GM15510 (cell line): ENCODE data around the gene IQGAP1.

Experiments used
- POLR2A ChIP-seq: IDR thresholded peaks from 3 replicates; pipeline ENCODE4 v1.6.1; 2011; ENCODE audit warnings: borderline replicate concordance; ENCODE audit not compliant: insufficient read length; ENCODE audit errors: extremely low read depth

Gene IQGAP1

DNA sequence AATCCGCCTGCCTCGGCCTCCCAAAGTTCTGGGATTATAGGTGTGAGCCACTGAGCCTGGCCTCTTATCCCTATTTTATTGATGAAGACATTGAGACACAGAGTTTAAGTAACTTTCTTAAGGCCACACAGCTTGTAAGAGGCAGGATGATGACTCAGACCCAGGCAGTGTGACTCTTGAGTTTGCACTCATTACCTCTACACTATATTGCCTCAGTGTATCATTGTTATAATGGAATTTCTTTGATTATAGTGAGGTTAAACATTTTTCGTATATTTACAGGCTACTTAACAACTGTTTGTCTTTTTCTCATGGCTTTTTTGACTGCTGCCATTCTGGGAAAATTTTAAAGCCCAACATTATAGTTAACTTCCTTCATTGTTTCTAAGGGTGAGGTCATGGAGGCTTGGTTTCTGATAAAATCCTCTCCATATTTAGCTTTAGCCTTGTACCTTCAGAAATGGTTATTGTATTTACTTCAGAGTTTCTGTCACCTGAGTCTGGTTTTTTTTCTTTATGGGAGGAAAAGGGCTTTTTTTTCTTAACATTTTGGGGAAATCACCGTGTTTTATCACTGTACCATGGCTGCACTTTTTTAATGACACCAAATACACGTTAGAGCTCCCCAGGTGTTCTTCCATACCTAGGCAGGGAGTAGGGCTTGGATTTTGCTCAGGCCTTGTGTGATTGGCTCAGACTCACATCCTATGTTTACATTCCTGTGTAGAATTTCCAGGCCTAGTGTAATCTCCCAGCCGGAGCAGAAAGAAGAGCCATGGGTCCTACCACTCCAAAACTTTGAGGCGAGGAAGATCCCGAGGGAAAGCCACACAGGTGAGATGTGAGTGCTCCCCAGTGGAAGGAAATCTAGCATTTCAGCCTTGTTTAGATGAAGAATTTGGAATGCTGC, 29.7 kb upstream of the IQGAP1 start:
- no peak for TF ChIP-seq POLR2A

DNA sequence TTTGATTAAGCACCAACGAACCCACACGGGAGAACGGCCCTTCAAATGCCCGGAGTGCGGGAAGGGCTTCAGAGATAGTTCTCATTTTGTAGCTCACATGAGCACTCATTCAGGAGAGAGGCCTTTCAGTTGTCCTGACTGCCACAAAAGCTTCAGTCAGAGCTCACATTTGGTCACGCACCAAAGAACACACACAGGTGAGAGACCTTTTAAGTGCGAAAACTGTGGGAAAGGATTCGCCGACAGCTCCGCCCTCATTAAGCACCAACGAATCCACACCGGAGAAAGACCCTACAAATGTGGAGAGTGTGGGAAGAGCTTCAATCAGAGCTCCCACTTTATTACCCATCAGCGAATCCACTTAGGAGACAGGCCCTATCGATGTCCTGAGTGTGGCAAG, 27.3 kb upstream of the IQGAP1 start:
- no peak for TF ChIP-seq POLR2A

DNA sequence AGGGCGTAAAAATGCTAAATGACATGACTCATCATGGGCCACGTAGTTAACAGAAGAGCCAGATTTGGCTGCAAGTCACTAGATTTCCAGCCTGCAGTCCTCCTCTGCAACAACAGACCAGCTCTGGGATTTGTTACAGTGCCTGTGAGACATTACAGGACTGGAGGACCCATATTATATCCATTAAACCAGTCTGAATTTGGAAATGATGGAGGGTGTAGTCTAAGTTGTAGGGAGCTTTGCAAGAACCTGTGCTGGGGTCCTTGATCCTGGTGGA, 25.2 kb upstream of the IQGAP1 start:
- TF ChIP-seq POLR2A, result no peak

DNA sequence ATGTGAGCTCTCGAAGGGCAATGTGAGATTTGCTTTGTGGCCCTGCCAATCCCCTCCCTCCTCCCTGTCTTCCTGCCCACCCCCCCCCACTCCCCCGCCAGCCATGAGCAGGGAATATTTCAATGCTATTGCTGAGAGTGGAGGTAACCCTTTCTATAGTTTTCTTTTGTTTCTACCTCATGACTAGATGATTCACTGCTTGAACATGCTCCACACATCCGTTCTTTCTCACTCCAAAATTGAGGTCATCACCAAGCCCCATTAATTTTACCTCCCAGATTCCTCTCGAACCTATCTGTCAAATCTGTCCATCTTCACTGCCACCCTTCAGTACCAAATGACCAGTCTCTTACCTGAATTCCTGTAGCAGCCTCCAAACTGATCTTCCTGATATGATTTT, 23.8 kb upstream of the IQGAP1 start:
- TF ChIP-seq POLR2A, result no peak

DNA sequence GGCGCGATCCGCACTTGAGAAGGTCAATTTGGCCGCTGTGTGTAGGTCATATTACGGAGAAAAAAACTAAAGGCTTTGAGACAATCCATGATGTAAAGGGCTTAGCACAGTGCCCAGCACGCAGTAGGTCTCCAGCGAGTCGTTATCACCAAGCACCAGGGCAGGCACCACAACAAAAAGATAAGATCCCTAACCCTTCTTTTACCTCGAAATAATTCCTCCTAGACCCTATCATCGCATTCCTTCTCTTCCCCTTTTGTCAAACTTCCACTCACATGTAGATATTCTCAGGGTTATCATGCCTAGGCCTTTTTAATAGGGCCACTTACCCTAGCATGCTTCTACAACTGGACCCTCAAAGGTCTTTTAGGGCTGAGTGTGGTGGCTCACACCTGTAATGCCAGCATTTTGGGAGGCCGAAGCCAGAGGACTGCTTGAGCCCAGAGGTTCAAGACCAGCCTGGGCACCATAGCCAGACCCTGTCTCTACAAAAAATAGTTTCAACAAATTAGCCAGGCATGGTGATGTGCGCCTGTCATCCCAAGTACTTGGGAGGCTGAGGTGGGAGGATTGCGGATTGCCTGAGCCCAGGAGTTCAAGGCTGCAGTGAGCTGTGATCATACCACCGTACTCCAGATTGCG, 22.5 kb upstream of the IQGAP1 start:
- TF ChIP-seq POLR2A, result no peak

DNA sequence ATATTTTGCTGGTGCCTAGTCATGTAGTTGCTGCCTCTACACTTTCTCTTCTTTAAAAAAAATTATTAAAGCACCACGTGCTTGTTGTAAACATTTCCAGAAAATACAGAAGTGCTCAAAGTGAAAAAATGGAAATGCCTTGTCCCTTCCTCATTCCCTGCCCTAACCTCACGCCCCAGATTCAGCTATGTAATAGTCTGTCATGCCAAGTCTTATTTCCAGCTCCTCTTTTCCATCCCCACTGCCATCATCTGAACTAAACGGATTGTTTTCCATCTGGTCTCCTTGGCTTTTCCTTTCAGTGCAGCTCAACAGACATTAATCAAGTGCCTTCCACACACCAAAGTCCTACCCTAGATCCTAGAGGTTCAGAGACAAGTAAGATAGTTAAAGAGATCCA, 20.5 kb upstream of the IQGAP1 start:
- TF ChIP-seq POLR2A, result no peak

DNA sequence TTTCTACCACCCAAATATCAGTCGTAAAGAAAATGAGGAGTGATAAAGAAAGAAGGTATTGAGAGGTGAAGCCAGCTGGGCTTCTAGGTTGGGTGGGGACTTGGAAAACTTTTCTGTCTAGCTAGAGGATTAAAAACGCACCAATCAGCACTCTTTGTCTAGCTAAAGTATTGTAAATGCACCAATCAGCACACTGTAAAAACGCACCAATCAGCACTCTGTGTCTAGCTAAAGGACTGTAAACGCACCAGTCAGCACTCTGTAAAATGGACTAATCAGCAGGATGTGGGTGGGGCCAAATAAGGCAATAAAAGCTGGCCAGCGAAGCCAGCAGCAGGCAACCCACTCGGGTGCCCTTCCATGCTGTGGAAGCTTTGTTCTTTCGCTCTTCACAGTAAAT, 13.0 kb upstream of the IQGAP1 start:
- no peak for TF ChIP-seq POLR2A

DNA sequence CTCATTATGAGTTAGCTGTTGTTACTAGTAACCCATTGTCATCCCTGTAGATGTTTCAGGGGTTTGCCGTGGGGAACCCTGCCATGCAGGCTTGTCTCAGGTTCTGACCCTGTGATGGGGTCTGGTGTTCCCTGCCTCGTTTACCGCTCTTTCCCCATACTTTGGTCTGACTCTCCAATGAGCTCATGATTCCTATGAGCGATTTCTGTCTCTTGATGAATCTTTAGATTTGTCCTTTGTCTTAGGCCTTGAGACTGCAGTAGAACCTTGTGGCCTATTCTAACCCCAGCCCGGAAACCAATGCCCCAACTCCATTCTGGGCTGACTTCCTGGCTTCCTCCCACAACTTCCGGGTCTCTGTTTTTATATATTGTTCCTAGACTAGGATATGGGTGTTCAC, 11.3 kb upstream of the IQGAP1 start:
- TF ChIP-seq POLR2A, result no peak

DNA sequence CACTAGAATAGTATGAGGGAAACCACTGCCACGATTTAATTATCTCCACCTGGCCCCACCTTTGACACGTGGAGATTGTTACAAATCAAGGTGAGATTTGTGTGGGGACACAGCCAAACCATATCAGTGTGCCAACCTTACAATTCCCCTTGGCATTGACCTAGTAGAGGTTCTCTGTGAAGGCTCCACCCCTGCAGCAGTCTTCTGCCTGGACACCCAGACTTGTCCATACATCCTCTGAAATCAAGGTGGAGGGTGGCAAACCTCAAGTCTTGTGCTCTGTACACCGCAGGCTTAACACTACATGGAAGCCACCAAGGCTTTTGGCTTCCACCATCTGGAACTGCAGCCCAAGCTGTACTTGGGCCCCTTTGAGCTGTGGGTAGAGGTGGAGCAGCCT, 8.8 kb upstream of the IQGAP1 start:
- TF ChIP-seq POLR2A, result no peak

DNA sequence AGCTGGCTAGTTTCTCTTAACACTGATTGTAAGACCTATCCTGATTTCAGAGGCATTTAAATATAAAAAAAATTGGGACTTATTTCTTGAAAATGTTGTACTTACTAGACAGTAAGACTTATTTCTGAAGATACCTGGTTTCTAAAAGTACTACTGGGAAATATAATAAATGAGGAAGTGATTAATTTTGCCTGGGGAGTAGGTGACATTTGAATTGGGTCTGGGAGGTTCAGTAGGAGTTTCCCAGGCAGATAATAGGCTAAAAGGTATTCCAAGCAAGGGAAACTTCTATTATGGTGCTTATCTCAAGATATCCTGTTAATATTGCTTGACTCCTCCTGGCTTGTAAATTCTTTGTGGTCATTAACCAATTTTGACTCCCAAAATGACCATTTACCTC, 6.5 kb upstream of the IQGAP1 start:
- TF ChIP-seq POLR2A, result no peak

DNA sequence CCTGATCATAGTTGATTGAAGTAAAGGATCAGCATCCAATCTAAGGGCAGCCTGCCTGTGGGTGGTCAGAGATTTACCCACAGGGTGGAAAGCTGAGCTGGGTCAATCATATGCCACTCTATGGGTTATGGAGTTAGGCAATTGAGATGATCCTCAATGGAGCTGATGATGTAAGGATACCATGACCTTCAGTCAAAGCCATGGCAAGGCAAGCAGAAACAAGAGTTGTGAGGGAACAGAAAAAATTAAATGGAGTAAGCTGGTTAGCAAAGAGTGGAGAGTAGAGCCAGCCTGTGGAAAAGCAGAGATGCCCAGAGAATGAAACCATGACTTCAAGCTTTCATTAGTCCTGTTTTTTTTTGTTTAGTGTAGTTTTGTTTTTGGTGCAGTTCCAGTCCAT, 5.7 kb upstream of the IQGAP1 start:
- TF ChIP-seq POLR2A, result no peak

DNA sequence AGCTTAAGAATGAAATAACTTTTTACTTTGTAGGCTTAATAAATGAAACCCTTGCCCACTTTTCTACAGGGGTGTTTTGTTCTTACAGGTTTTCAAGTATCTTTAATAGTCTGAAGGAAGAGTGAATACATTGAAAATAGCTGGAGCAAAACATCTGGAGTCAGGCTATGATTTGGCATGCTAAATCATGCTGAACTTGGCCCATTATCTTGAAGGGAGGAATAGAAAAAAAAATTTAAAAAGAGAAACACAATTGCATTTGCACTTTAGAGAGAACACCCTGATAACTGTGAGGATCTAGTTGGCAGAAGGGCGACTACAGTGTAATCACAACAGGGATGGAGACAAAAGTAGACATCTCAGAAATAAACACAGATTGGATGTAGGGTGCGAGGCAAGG, 1.8 kb upstream of the IQGAP1 start:
- no peak for TF ChIP-seq POLR2A

DNA sequence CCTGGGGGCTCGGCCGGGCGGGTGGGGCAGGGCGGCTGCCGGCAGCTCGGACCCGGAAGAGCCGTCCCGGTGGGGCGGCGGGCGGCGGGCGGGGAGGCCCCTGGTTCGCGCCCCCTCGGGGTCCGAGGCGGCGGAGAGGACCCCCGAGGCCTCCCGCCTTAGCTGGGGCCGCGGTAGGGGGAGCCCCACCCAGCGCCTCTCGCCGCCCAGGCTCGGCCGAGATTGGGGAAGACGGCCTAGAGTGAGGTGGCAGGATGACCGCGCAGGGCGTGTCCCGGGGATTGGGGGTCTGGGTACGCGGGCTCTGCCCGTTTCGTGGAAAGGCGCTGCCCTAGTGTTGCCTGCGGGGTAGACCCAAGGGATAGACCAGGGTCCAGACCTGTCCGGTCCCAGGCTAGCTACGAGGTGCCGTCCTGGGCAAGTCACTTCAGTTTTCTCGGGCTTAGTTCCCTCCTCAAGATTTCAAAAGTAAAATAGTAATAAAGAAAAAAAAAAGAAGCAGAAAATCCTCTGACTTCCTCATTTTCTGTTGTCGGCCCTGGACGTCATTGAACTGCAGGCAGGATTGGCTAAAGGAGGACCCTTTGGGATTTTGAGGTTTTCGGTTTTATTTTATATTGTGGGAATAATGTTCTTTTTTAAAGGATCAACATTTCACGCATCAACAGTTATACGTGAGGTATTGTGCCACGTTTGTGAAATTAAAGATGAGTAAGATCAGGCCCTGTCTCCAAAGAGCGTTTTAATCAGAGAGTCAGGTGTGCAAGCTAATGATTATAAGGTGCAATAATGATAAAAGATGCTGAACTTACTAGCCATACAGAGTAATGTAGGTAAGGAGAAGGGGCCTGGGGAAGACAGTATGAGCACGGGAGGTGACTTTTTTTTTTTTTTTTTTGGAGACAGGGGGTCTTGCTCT, 679 bp downstream of the IQGAP1 start:
- no peak for TF ChIP-seq POLR2A

DNA sequence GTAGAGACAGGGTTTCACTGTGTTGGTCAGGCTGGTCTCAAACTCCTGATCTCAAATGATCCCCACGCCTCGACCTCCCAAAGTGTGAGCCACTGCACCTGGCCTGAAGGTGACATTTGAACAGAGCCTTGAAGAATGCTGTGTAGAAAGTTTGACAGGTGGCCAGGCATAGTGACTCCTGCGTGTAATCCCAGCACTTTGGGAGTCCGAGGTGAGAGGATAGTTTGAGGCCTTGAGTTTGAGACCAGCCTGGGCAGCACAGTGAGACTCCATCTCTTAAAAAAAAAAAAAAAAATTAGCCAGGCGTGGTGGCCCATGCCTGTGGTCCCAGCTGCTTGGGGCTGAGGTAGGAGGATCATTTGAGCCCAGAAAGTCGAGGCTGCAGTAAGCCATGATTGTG, 1.5 kb downstream of the IQGAP1 start:
- no peak for TF ChIP-seq POLR2A

DNA sequence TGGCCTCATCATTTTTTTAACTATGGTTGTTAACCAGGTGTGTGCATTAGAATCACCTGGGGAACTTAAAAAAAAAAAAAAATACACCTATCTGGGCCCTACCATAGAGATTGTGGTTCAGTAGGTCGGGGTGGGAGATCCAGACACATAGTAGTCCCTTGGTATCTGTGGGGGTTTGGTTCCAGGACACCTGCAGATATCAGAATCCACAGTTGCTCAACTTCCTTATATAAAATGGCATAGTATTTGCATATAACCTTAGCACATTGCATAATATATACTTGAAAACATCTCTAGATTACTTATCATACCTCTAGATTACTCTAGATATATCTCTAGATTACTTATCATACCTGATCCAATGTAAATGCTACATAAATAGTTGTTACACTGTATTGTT, 5.0 kb downstream of the IQGAP1 start:
- no peak for TF ChIP-seq POLR2A
